Tibial nerve (tissue), 4 donors: Measurements from ENCODE around the gene RIMS3.

Experiments used
- EP300 ChIP-seq, 2 donors: sonication (generic); formaldehyde crosslinking; IDR thresholded peaks; one replicate each; pipeline ENCODE4 v1.6.1; 2017; ENCODE audit warnings: antibody characterized with exemption in 2 of 2, mild to moderate bottlenecking in 1 of 2
- TF ChIP-seq, protein P1 (sequence below), 5 experiments: fragments of 200-600 bp in 3 of 5; fragments of 450-650 bp in 2 of 5; sonication (generic) in 3 of 5; IDR thresholded peaks; one replicate each; pipeline ENCODE4 v1.5.1; 2016 to 2019; ENCODE audit warnings: antibody characterized with exemption in 5 of 5, mild to moderate bottlenecking in 3 of 5, moderate library complexity in 2 of 5

DNA sequence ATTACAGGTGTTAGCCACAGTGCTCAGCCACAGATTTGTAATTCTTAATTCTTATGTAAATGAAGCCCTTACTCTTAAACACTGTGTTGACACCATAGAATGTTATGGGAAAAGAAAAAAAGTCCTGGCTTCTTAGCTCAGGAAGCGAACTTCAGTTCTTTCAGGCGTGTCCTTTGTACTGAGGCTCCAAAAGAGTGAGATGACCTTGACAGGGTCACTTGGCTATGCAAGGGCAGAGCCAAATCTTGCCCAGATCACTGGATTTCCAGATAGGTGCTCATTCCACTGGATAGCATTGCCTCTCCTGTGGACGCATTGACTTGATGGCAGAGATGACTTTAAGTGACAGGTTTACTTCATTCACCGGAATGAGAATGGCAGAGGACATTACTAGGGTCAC lies 30.8 kb upstream of the RIMS3 start:
- TF ChIP-seq EP300 (IDR thresholded peaks at IDR 0.05) = no peak
- TF ChIP-seq, protein P1, sequence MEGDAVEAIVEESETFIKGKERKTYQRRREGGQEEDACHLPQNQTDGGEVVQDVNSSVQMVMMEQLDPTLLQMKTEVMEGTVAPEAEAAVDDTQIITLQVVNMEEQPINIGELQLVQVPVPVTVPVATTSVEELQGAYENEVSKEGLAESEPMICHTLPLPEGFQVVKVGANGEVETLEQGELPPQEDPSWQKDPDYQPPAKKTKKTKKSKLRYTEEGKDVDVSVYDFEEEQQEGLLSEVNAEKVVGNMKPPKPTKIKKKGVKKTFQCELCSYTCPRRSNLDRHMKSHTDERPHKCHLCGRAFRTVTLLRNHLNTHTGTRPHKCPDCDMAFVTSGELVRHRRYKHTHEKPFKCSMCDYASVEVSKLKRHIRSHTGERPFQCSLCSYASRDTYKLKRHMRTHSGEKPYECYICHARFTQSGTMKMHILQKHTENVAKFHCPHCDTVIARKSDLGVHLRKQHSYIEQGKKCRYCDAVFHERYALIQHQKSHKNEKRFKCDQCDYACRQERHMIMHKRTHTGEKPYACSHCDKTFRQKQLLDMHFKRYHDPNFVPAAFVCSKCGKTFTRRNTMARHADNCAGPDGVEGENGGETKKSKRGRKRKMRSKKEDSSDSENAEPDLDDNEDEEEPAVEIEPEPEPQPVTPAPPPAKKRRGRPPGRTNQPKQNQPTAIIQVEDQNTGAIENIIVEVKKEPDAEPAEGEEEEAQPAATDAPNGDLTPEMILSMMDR (IDR thresholded peaks at IDR 0.05) = no peak
